Measurements from ENCODE around the gene HSPD1.

HSPD1 gene

DNA sequence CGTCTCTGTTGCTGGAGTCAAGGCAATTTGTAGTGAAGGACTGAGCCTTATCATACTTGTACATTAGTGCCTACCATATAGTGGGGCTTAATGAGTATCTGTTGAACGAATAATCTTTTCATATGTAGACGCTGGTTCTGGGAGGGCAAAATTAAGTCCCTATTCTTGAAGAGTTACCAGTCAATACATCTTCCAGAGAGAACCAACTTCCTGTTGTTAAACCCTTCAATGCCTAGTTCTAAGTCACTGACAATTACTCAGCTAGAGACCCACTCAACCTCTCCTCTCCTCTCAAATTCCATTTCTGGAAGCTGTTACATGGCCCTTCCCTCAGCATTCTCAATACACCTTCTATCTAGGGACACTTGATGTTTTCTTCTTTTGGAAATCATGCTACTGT, 15.1 kb upstream of the HSPD1 start:
- intact Hi-C loops (cut with DNase I; ENCODE audit: low total_unique reads): no loop called here
- TF ChIP-seq CTCF (IDR thresholded peaks at IDR 0.05): no peak
- Histone ChIP-seq H3K4me3 (peak overlapping the region; percentile 90 to 93), H3K27me3 (no peaks in the 10 kb centered on the region), H3K27ac (peak overlapping the region; percentile 92 to 94), H3K4me1 (peaks cover 0 to 37% (median 14%) of the 10 kb centered on the region in 4 donors), H3K9me3 (no peaks in the 10 kb centered on the region), H3K36me3 (no peaks in the 10 kb centered on the region)
- DNase-seq: no peak

- intact Hi-C loops (cut with DNase I; ENCODE audit: low total_unique reads): no loop called here
- no peak overlapping the region for H3K4me3 ChIP-seq
- H3K27ac ChIP-seq: peak overlapping the region in 1 of 2 donors; percentile 92
These were observed 14.3 kb upstream of the HSPD1 start for GRCh38 chr2:197513915-197514314.

DNA sequence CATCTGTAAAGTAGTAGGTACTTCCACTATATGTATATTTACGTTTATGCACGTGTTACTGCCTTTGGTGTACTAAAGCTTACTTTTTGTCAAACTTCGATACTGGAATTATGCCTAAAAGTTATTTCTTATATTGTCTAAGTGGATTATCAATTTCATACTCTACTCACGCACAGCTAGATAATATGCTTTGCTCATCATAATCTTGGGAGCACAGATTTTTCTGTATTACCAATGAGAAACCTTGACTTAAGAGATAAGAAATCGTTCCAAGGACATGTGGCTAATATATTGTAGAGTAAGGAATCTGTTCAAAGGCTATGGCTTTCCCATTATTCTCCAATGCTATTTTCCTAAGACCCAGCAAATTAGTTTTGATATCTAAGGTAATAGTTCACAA, 7.0 kb upstream of the HSPD1 start:
- Histone ChIP-seq H3K9me3 (no peaks in the 10 kb centered on the region), H3K27me3 (no peaks in the 10 kb centered on the region), H3K27ac (no peak overlapping the region), H3K36me3 (peaks cover 6 to 23% (median 8%) of the 10 kb centered on the region in 3 donors), H3K4me3 (no peak overlapping the region), H3K4me1 (peaks cover 0 to 11% (median 7%) of the 10 kb centered on the region in 4 donors)
- TF ChIP-seq CTCF (IDR thresholded peaks at IDR 0.05): no peak
- no peak for DNase-seq
- intact Hi-C loops (cut with DNase I; ENCODE audit: low total_unique reads): no loop called here

More at GRCh38 chr2:197513915-197514314, 14.3 kb upstream of the HSPD1 start:
- H3K27me3 ChIP-seq: no peaks in the 10 kb centered on the region
- no peaks in the 10 kb centered on the region for H3K9me3 ChIP-seq
- DNase-seq: no peak
- H3K4me1 ChIP-seq: peaks cover 0 to 29% (median 11%) of the 10 kb centered on the region in 4 donors
- no peaks in the 10 kb centered on the region for H3K36me3 ChIP-seq
- TF ChIP-seq CTCF (IDR thresholded peaks at IDR 0.05): no peak

GRCh38 chr2:197504512-197504911, 4.9 kb upstream of the HSPD1 start:
- H3K36me3 ChIP-seq: peaks cover 6 to 23% (median 8%) of the 10 kb centered on the region in 3 donors
- H3K27me3 ChIP-seq: no peaks in the 10 kb centered on the region
- H3K9me3 ChIP-seq: no peaks in the 10 kb centered on the region
- TF ChIP-seq CTCF (IDR thresholded peaks at IDR 0.05): no peak
- intact Hi-C loops (cut with DNase I; ENCODE audit: low total_unique reads): no loop called here
- H3K27ac ChIP-seq: no peak overlapping the region
- peaks cover 0 to 19% (median 13%) of the 10 kb centered on the region in 4 donors for H3K4me1 ChIP-seq
- DNase-seq: no peak
- H3K4me3 ChIP-seq: no peak overlapping the region

GRCh38 chr2:197504000-197504399, 4.4 kb upstream of the HSPD1 start:
- Histone ChIP-seq H3K4me3 (no peak overlapping the region), H3K27me3 (no peaks in the 10 kb centered on the region), H3K36me3 (peaks cover 6 to 23% (median 8%) of the 10 kb centered on the region in 3 donors), H3K27ac (no peak overlapping the region), H3K9me3 (no peaks in the 10 kb centered on the region), H3K4me1 (peaks cover 0 to 19% (median 13%) of the 10 kb centered on the region in 4 donors)
- intact Hi-C loops (cut with DNase I; ENCODE audit: low total_unique reads): no loop called here
- DNase-seq: no peak
- no peak for TF ChIP-seq CTCF (IDR thresholded peaks at IDR 0.05)

DNA sequence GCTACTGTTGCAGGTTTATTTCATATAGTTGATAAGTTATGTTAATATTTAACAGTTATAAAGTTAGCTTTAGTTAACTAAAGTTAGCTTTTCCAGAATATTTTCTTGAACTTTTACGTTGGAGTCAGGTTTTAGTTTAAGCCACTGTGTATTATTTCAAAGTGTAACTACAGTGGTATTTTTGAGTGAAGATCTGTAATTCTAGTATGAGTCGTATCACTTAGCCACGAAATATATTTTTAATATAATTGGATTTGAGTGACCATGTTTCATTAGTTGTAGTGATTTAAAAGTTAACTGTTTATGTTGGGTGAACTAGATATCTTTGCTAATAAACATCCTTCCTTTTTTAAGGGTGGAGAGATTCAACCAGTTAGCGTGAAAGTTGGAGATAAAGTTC, 3.0 kb upstream of the HSPD1 start:
- H3K4me1 ChIP-seq: peaks cover 0 to 30% (median 25%) of the 10 kb centered on the region in 4 donors
- no peaks in the 10 kb centered on the region for H3K9me3 ChIP-seq
- DNase-seq: no peak
- peaks cover 6 to 23% (median 8%) of the 10 kb centered on the region in 3 donors for H3K36me3 ChIP-seq
- intact Hi-C loops (cut with DNase I; ENCODE audit: low total_unique reads): no loop called here
- no peak for TF ChIP-seq CTCF (IDR thresholded peaks at IDR 0.05)
- H3K27me3 ChIP-seq: no peaks in the 10 kb centered on the region
- H3K27ac ChIP-seq: peak overlapping the region in 1 of 2 donors; percentile 95
- no peak overlapping the region for H3K4me3 ChIP-seq

Data from tibial artery (tissue), 4 donors.